ENCODE results near the gene SLC25A53.

The SLC25A53 gene

GRCh38 chrX:104156630-104157529 is at the start of gene SLC25A53:
Gene SLC25A53, minus strand, starts transcription at chrX:104157009. Its CDS starts 51,752 bp downstream, at chrX:104105257.
- DNase-seq (ENCODE audit: low read depth, low spot score) = peak; percentile 98

- no peak for DNase-seq (ENCODE audit: low read depth, low spot score)
Observed at GRCh38 chrX:104205548-104205947, 48.7 kb upstream of the SLC25A53 start.

GRCh38 chrX:104195489-104196084 is 38.8 kb upstream of the SLC25A53 start:
- peak; percentile 4 for DNase-seq (ENCODE audit: low read depth, low spot score)

- no peak for DNase-seq (ENCODE audit: low read depth, low spot score)
Observed at GRCh38 chrX:104195013-104195412, 38.2 kb upstream of the SLC25A53 start.

GRCh38 chrX:104193485-104193884 is 36.7 kb upstream of the SLC25A53 start:
- DNase-seq (ENCODE audit: low read depth, low spot score) = no peak

GRCh38 chrX:104189837-104190236 is 33.0 kb upstream of the SLC25A53 start:
- no peak for DNase-seq (ENCODE audit: low read depth, low spot score)

GRCh38 chrX:104187931-104188330 is 31.1 kb upstream of the SLC25A53 start:
- no peak for DNase-seq (ENCODE audit: low read depth, low spot score)

GRCh38 chrX:104183685-104184084 is 26.9 kb upstream of the SLC25A53 start:
- no peak for DNase-seq (ENCODE audit: low read depth, low spot score)

GRCh38 chrX:104173841-104174240 is 17.0 kb upstream of the SLC25A53 start:
- no peak for DNase-seq (ENCODE audit: low read depth, low spot score)

- DNase-seq (ENCODE audit: low read depth, low spot score) = no peak
Observed at GRCh38 chrX:104172788-104173187, 16.0 kb upstream of the SLC25A53 start.

- DNase-seq (ENCODE audit: low read depth, low spot score) = no peak
Observed at GRCh38 chrX:104172121-104172520, 15.3 kb upstream of the SLC25A53 start.

GRCh38 chrX:104168127-104168526 is 11.3 kb upstream of the SLC25A53 start:
- DNase-seq (ENCODE audit: low read depth, low spot score) = no peak

- DNase-seq (ENCODE audit: low read depth, low spot score) = no peak
Observed at GRCh38 chrX:104166735-104167436, 10.1 kb upstream of the SLC25A53 start.

GRCh38 chrX:104165894-104166734 is 9.3 kb upstream of the SLC25A53 start, which contains the start of gene FAM199X:
Gene FAM199X, plus strand, starts transcription at chrX:104166453. Its CDS starts 333 bp downstream, at chrX:104166786.
- peak; percentile 98 for DNase-seq (ENCODE audit: low read depth, low spot score)

- DNase-seq (ENCODE audit: low read depth, low spot score) = no peak
Observed at GRCh38 chrX:104151037-104151436, 5.8 kb downstream of the SLC25A53 start.

- DNase-seq (ENCODE audit: low read depth, low spot score) = no peak
Observed at GRCh38 chrX:104141087-104141760, 15.6 kb downstream of the SLC25A53 start.

- no peak for DNase-seq (ENCODE audit: low read depth, low spot score)
Observed at GRCh38 chrX:104137496-104137895, 19.3 kb downstream of the SLC25A53 start.

GRCh38 chrX:104136241-104137019 is 20.4 kb downstream of the SLC25A53 start:
- peak; percentile 75 for DNase-seq (ENCODE audit: low read depth, low spot score)

GRCh38 chrX:104135677-104136076 is 21.1 kb downstream of the SLC25A53 start:
- no peak for DNase-seq (ENCODE audit: low read depth, low spot score)

Measured in ELF-1 (cell line).